Fibroblast of lung (primary cell): ENCODE measurements around the gene DOHH. TPM values are rescaled to one million over a fixed set of nuclear protein-coding genes. Genes with fewer than 3 reads are reported as not detected.
A peak's percentile ranks its signal among the peaks of the same experiment; 100 is the strongest.

Source experiments
- DNase-seq, 2 donors: peaks; one replicate each; pipeline versions ENCODE4 v3.0.0 to v3.0.0-alpha.2; 2010; ENCODE audit warnings: low read depth in 2 of 2
- H2AFZ ChIP-seq: 2 replicates; pipeline ENCODE4 v1.5.1; 2012; ENCODE audit warnings: low read length, control low read depth, inconsistent platforms
- H3K27ac ChIP-seq: 2 replicates; pipeline ENCODE4 v1.5.1; 2011; ENCODE audit warnings: low read length, control low read depth; ENCODE audit not compliant: insufficient read depth
- H3K27me3 ChIP-seq: 2 replicates; pipeline ENCODE4 v1.5.1; 2011; ENCODE audit warnings: mild to moderate bottlenecking, low read length; ENCODE audit not compliant: control insufficient read depth, insufficient read depth
- H3K36me3 ChIP-seq: 2 replicates; pipeline ENCODE4 v1.5.1; 2011; ENCODE audit warnings: low read length; ENCODE audit not compliant: control insufficient read depth, insufficient read depth
- H3K4me1 ChIP-seq: 2 replicates; pipeline ENCODE4 v1.5.1; 2011; ENCODE audit warnings: low read length; ENCODE audit not compliant: control insufficient read depth, insufficient read depth; ENCODE audit errors: extremely low read depth
- H3K4me2 ChIP-seq: 2 replicates; pipeline ENCODE4 v1.5.1; 2011; ENCODE audit warnings: low read length, control low read depth; ENCODE audit not compliant: insufficient read depth; ENCODE audit errors: extremely low read depth
- H3K4me3 ChIP-seq, 4 experiments: fragments of 200-600 bp in 1 of 4; sonication (generic) in 1 of 4; replicated peaks in 1 of 4; 2 replicates each; pipeline ENCODE4 v1.5.1; 2011 to 2016; ENCODE audit warnings: low read length in 4 of 4, low read depth in 3 of 4, mild to moderate bottlenecking in 3 of 4, control low read depth in 2 of 4, inconsistent platforms in 1 of 4, mixed read lengths in 1 of 4; ENCODE audit not compliant: insufficient read depth in 1 of 4; ENCODE audit errors: control extremely low read depth in 1 of 4
- H3K79me2 ChIP-seq: 2 replicates; pipeline ENCODE4 v1.5.1; 2012; ENCODE audit warnings: mild to moderate bottlenecking, low read length, inconsistent platforms; ENCODE audit not compliant: control insufficient read depth, insufficient read depth
- H3K9ac ChIP-seq: 2 replicates; pipeline ENCODE4 v1.5.1; 2011; ENCODE audit warnings: mild to moderate bottlenecking, low read length, control low read depth; ENCODE audit not compliant: insufficient read depth
- H3K9me3 ChIP-seq: 2 replicates; pipeline ENCODE4 v1.5.1; 2012; ENCODE audit warnings: low read depth, low read length; ENCODE audit not compliant: control insufficient read depth, insufficient read depth
- H4K20me1 ChIP-seq: 2 replicates; pipeline ENCODE4 v1.5.1; 2011; ENCODE audit warnings: low read length; ENCODE audit not compliant: control insufficient read depth, insufficient read depth; ENCODE audit errors: extremely low read depth
- CTCF ChIP-seq, 2 donors: IDR thresholded peaks in 1 of 2; conservative IDR thresholded peaks in 1 of 2; 1 replicate in 1 of 2; 2 replicates in 1 of 2; pipeline ENCODE4 v1.5.1; 2011 to 2012; ENCODE audit warnings: low read length in 2 of 2, control low read depth in 1 of 2, inconsistent platforms in 1 of 2, low read depth in 1 of 2, mild to moderate bottlenecking in 1 of 2
- EZH2 ChIP-seq: IDR thresholded peaks from 2 replicates; pipeline ENCODE4 v1.5.1; 2012; ENCODE audit warnings: low read length, control low read depth, mild to moderate bottlenecking; ENCODE audit errors: missing control alignments
- polyA plus RNA-seq, 2 donors: library from polyadenylated mRNA; depleted of rRNA in 1 of 2; stranded (reverse) in 1 of 2; unstranded in 1 of 2; fragments of >200 nt; gene quantifications; 2 replicates each; pipeline ENCODE4 v1.2.1, GENCODE V29; 2011 to 2012; ENCODE audit warnings: missing spikeins in 1 of 2
- total RNA-seq: library from RNA; depleted of rRNA; stranded (reverse); fragments of >200 nt; gene quantifications from 2 replicates; pipeline ENCODE4 v1.2.1, GENCODE V29; 2014

Gene DOHH
- total and polyA plus RNA-seq, 2 donors (not counting 1 experiment from before 2014, with no cell fraction given), result 4.1 to 10.1 TPM

GRCh38 chr19:3545669-3546034 is 45.2 kb upstream of the DOHH start:
- Histone ChIP-seq H3K9me3 (no peaks in the 10 kb centered on the region), H3K27me3 (no peaks in the 10 kb centered on the region), H3K4me1 (no peaks in the 10 kb centered on the region), H3K4me2 (no peak overlapping the region), H3K9ac (no peak overlapping the region), H3K79me2 (no peaks in the 10 kb centered on the region), H2AFZ (no peak overlapping the region), H3K4me3 (no peak overlapping the region), H3K36me3 (peaks cover 17% of the 10 kb centered on the region), H3K27ac (no peak overlapping the region), H4K20me1 (no peaks in the 10 kb centered on the region)
- DNase-seq, result no peak
- no peak for TF ChIP-seq CTCF (conservative IDR thresholded peaks at IDR 0.05 in 1 of 2, IDR thresholded peaks at IDR 0.05 in 1 of 2; ENCODE audit: low read depth in 1 of 2, low read length in 2 of 2)
- no peak for TF ChIP-seq EZH2

GRCh38 chr19:3544742-3545668 is 44.5 kb upstream of the DOHH start:
- Histone ChIP-seq H3K27ac (no peak overlapping the region), H3K4me3 (no peak overlapping the region), H2AFZ (no peak overlapping the region), H4K20me1 (no peaks in the 10 kb centered on the region), H3K9ac (no peak overlapping the region), H3K9me3 (no peaks in the 10 kb centered on the region), H3K4me1 (no peaks in the 10 kb centered on the region), H3K27me3 (no peaks in the 10 kb centered on the region), H3K79me2 (no peaks in the 10 kb centered on the region), H3K36me3 (peaks cover 17% of the 10 kb centered on the region), H3K4me2 (no peak overlapping the region)
- TF ChIP-seq EZH2 (no peak), CTCF (conservative IDR thresholded peaks at IDR 0.05 in 1 of 2, IDR thresholded peaks at IDR 0.05 in 1 of 2; ENCODE audit: low read depth in 1 of 2, low read length in 2 of 2) (peak; percentile 80 to 94)
- DNase-seq, result peak in 1 of 2 donors; percentile 42

- no peak overlapping the region for H3K4me2 ChIP-seq
- H3K4me1 ChIP-seq, result peaks cover under 1% of the 10 kb centered on the region
- H3K9me3 ChIP-seq, result no peaks in the 10 kb centered on the region
- H3K27ac ChIP-seq, result no peak overlapping the region
- H3K27me3 ChIP-seq, result no peaks in the 10 kb centered on the region
- H4K20me1 ChIP-seq, result no peaks in the 10 kb centered on the region
- peaks cover 20% of the 10 kb centered on the region for H3K36me3 ChIP-seq
- TF ChIP-seq EZH2, result no peak
- TF ChIP-seq CTCF (conservative IDR thresholded peaks at IDR 0.05 in 1 of 2, IDR thresholded peaks at IDR 0.05 in 1 of 2; ENCODE audit: low read depth in 1 of 2, low read length in 2 of 2), result no peak
- no peaks in the 10 kb centered on the region for H3K79me2 ChIP-seq
- no peak overlapping the region for H3K4me3 ChIP-seq
- no peak overlapping the region for H3K9ac ChIP-seq
- H2AFZ ChIP-seq, result no peak overlapping the region
- DNase-seq, result no peak
Observed at GRCh38 chr19:3544058-3544376, 43.5 kb upstream of the DOHH start.
